ENCODE results near the gene PAX4.

Gene PAX4

GRCh38 chr7:127619681-127620405 lies 1.9 kb upstream of the PAX4 start:
- Histone ChIP-seq H3K27me3 (ENCODE audit: insufficient read depth, poor library complexity, severe bottlenecking) (peaks cover 48% of the 10 kb centered on the region), H3K4me3 (replicated peaks; ENCODE audit: insufficient read depth, low read length) (no peak overlapping the region), H3K27ac (replicated peaks) (no peak overlapping the region)
- no peak for TF ChIP-seq POLR2AphosphoS5 (IDR thresholded peaks at IDR 0.05; ENCODE audit: low read depth)
- TF ChIP-seq SPI1 (IDR thresholded peaks at IDR 0.05; ENCODE audit: borderline replicate concordance, low read depth), result no peak
- no peak for TF ChIP-seq CTCF (IDR thresholded peaks at IDR 0.05; ENCODE audit: insufficient read depth, low read length)
- TF ChIP-seq REST (IDR thresholded peaks at IDR 0.05; ENCODE audit: insufficient replicate concordance, low read depth), result no peak
- TF ChIP-seq GABPA (IDR thresholded peaks at IDR 0.05; ENCODE audit: low read depth), result no peak
- no peak for DNase-seq (ENCODE audit: low read depth in 1 of 2, low spot score in 1 of 2)

- TF ChIP-seq SPI1 (IDR thresholded peaks at IDR 0.05; ENCODE audit: borderline replicate concordance, low read depth), result no peak
- TF ChIP-seq CTCF (IDR thresholded peaks at IDR 0.05; ENCODE audit: insufficient read depth, low read length), result no peak
- TF ChIP-seq GABPA (IDR thresholded peaks at IDR 0.05; ENCODE audit: low read depth), result no peak
- DNase-seq (ENCODE audit: low read depth in 1 of 2, low spot score in 1 of 2), result no peak
- Histone ChIP-seq H3K4me3 (replicated peaks; ENCODE audit: insufficient read depth, low read length) (no peak overlapping the region), H3K27ac (replicated peaks) (no peak overlapping the region), H3K27me3 (ENCODE audit: insufficient read depth, poor library complexity, severe bottlenecking) (peaks cover 49% of the 10 kb centered on the region)
Observed at GRCh38 chr7:127618775-127619174, 833 bp upstream of the PAX4 start.

GRCh38 chr7:127616724-127617123 lies 1.2 kb downstream of the PAX4 start:
- H3K27ac ChIP-seq (replicated peaks), result no peak overlapping the region
- TF ChIP-seq REST (IDR thresholded peaks at IDR 0.05; ENCODE audit: insufficient replicate concordance, low read depth) (no peak), GABPA (IDR thresholded peaks at IDR 0.05; ENCODE audit: low read depth) (no peak), POLR2AphosphoS5 (IDR thresholded peaks at IDR 0.05; ENCODE audit: low read depth) (no peak), CTCF (IDR thresholded peaks at IDR 0.05; ENCODE audit: insufficient read depth, low read length) (no peak), SPI1 (IDR thresholded peaks at IDR 0.05; ENCODE audit: borderline replicate concordance, low read depth) (no peak)
- H3K27me3 ChIP-seq (ENCODE audit: insufficient read depth, poor library complexity, severe bottlenecking), result peaks cover 45% of the 10 kb centered on the region
- no peak overlapping the region for H3K4me3 ChIP-seq (replicated peaks; ENCODE audit: insufficient read depth, low read length)
- DNase-seq (ENCODE audit: low read depth in 1 of 2, low spot score in 1 of 2), result no peak

- H3K27me3 ChIP-seq (ENCODE audit: insufficient read depth, poor library complexity, severe bottlenecking), result peaks cover 19% of the 10 kb centered on the region
- no peak overlapping the region for H3K27ac ChIP-seq (replicated peaks)
- H3K4me3 ChIP-seq (replicated peaks; ENCODE audit: insufficient read depth, low read length), result no peak overlapping the region
- no peak for DNase-seq (ENCODE audit: low read depth in 1 of 2, low spot score in 1 of 2)
- TF ChIP-seq CTCF (IDR thresholded peaks at IDR 0.05; ENCODE audit: insufficient read depth, low read length) (no peak), POLR2AphosphoS5 (IDR thresholded peaks at IDR 0.05; ENCODE audit: low read depth) (no peak), REST (IDR thresholded peaks at IDR 0.05; ENCODE audit: insufficient replicate concordance, low read depth) (no peak), GABPA (IDR thresholded peaks at IDR 0.05; ENCODE audit: low read depth) (no peak), SPI1 (IDR thresholded peaks at IDR 0.05; ENCODE audit: borderline replicate concordance, low read depth) (no peak)
Observed at GRCh38 chr7:127612263-127612662, 5.7 kb downstream of the PAX4 start.
